GM18951 (cell line): Measurements from ENCODE around the gene IGFBP6.
"Not testable (repeated sequence)": the region's sequence is repeated elsewhere in the genome, so short reads cannot be mapped to it uniquely, and the experiment has no call there.

Source experiments
- POLR2A ChIP-seq: IDR thresholded peaks from 4 replicates; pipeline ENCODE4 v1.6.1; 2011; ENCODE audit warnings: mild to moderate bottlenecking; ENCODE audit not compliant: insufficient read length, insufficient read depth; ENCODE audit errors: extremely low read depth
- in situ Hi-C: fragments of 300-500 bp; cut with MboI; formaldehyde crosslinking; loops from one replicate; pipeline ENCODE4 v1.12.0; 2022; ENCODE audit warnings: low sequenced_read_pairs, mixed read lengths, inconsistent platforms; ENCODE audit not compliant: unreplicated experiment

Gene IGFBP6

DNA sequence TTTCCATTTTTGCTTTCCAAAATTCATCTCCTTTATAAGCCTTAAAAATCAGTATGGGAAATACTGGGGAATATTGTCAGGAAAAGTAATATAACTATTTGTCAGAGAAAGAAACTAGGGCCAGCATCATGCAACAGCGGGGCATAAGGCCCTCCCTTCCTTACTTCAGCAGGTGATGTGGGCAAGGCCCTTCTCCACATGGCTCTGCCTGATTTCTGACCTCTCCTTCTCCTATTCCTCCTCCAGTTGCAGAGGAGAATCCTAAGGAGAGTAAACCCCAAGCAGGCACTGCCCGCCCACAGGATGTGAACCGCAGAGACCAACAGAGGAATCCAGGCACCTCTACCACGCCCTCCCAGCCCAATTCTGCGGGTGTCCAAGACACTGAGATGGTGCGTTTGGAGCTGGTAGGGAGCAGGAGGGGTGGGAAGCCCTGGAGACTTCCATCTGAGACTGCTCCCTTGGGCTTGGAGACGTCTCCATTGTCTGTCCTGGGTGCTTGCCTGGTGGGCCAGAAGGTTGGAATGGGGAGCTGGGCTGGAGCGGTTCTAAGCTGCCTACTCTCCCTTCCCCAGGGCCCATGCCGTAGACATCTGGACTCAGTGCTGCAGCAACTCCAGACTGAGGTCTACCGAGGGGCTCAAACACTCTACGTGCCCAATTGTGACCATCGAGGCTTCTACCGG, 3.1 kb downstream of the IGFBP6 start:
- TF ChIP-seq POLR2A, result no peak
- in situ Hi-C loops, result no loop called here

DNA sequence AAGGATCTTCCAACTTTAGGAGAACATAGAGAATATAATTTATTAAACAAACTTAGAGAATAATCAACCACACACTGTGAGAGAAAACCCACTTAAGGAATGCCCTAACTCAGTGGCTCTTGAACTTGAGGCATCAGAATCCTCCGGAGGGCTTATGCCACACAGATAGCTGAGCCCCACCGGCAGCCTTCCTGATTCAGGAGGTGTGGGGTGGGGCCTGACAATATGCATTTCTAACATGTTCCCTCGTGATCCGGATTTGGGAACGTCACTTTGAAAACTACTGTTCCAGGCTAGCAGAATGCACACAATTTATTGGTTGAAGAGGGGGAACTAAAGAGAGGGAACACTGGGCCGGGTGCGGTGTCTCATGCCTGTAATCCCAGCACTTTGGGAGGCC, 3.8 kb downstream of the IGFBP6 start:
- in situ Hi-C loops, result no loop called here
- TF ChIP-seq POLR2A, result no peak

DNA sequence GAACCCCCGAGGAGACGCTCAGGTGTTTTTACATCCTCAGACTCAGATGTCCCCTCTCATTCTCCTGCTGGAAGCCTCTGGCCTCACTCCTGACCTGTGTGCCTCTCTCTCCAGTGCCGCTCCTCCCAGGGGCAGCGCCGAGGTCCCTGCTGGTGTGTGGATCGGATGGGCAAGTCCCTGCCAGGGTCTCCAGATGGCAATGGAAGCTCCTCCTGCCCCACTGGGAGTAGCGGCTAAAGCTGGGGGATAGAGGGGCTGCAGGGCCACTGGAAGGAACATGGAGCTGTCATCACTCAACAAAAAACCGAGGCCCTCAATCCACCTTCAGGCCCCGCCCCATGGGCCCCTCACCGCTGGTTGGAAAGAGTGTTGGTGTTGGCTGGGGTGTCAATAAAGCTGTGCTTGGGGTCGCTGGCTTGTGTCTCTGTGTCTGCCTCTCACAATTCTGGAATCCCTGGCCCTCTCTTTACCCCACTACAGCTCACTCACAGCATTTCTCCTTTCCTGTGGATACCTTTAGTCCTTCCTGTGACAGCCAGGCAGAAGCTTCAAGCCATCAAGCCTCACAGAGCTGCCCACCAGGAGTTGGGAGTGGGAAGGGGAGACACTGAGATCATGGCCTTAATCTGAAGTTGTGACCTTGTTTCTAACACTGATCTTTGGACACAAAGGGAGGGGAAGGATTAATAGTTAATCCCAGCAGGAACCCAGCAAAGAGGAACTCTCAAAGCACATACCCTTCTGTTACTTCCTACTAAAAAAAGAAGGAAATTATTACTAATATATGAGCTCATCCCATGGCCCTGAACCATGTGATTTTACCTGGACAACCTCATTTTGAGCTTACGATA, 4.7 kb downstream of the IGFBP6 start:
- in situ Hi-C loops, result no loop called here

DNA sequence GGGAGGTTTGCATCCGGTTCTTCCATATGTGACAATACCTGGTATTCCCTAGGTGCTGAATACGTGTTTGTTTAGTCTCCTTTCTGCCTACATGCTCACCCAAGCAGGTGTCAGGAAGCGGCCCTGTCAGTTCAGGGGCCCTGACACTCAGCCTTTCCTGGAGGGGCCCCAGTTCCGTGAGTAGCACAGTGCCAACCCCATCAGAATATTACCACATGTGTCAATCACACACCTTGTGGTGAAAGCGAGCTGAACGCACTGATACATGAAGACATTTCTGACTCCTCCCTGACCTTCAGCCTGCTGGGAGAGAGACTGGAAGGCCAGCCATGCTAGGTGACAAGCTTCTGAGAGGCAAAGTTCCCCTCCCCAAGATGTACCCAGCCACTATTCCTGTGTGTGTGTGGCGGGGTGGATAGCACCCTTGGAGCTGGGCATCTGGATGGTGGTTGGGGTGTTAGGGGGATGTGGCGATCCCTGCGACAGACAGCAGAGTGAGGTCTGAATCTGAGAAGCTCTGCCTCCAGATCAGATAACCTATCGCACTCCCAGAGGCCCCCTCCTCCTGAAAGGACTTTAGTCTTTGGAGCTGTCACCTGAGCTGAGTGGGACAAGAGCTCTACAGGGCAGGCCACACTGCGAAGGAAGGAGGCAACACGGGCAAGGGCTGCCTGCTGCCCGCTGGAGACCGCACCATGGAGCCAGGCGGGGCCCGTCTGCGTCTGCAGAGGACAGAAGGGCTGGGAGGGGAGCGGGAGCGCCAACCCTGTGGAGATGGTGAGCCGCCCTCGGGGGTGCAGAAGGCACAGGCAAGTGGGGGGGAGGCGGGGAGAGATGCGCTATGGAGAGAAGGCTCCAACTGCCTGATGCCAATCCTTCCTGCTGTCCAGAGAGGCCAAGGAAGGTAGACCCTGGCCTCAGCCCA, 5.7 kb downstream of the IGFBP6 start, which contains the start of gene SOAT2:
Gene SOAT2, plus strand, starts transcription at position 604 of the 925 bp plus-strand sequence. Its CDS starts 92 bp downstream, at position 696.
- in situ Hi-C loops, result no loop called here
- TF ChIP-seq POLR2A, result peak; percentile 25

More for the DNA sequence above, 4.7 kb downstream of the IGFBP6 start:
- no peak for TF ChIP-seq POLR2A

DNA sequence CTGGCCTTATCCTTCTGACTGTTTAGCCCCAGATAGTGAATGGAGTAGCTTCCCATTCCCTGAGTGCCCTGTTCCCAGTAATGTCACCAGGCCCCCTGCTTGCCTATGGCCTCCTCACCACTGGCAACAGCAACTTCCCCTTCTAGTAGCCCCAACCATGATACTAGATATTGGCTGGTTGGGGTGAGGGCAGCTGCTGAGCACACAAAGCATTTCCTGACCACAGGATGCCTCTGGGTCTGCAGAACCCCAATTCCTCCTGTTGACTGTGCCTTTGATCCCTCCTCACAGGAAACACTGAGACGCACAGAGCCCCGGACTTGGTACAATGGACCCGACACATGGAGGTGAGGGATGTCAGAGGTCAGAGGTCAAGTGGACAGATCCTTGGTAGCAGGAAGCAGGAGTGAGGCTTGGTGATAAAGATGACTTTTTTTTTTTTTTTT, 6.4 kb downstream of the IGFBP6 start:
- no peak for TF ChIP-seq POLR2A
- in situ Hi-C loops, result no loop called here

DNA sequence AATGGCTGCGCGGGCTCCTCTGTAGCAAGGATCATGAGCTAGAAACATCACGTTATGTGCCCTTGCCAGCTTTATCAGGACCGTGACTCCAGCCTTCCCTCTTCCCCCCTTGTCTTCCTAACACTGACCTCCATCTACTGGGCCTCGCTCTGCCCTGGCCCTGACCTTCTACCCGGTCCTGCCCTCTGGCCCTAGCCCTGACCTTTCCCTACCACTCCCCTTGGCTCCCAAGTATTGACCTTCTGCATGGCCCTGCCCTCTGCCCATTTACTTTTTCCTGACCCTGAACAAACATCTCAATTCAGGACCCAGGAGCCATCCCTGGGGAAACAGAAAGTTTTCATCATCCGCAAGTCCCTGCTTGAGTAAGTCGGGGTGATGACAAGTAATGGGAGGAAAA, 7.8 kb downstream of the IGFBP6 start:
- TF ChIP-seq POLR2A, result no peak
- in situ Hi-C loops, result no loop called here

DNA sequence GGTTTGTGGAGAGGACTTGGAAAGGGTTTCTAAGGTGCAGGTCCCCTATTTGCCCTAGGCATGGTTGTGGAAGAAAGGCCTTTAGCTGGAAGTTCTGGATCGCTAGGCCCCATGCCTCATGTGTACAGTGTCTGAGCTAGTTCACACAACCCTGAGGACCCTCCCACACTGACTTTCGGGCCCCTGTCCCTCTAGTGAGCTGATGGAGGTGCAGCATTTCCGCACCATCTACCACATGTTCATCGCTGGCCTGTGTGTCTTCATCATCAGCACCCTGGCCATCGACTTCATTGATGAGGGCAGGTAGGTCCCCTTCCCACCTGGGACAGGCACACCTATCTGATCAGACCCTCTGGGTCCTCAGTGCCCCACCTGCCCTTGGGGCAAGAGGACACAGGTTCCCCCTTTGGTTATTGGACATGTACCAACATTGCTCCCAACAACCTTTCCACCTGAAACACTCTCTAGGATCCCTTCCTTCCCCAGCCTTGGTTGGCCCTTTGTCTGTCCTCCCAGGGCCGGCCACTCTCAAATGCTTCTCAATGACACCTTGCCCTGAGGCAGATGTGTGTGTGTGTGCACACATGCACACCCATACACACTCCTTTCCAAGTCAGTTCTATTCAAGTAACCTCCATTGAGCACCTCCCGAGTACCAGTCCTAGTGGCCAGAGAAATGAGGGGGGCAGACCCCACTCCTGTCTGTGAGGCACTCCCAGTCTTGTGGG, 8.4 kb downstream of the IGFBP6 start:
- in situ Hi-C loops, result no loop called here
- TF ChIP-seq POLR2A, result no peak

DNA sequence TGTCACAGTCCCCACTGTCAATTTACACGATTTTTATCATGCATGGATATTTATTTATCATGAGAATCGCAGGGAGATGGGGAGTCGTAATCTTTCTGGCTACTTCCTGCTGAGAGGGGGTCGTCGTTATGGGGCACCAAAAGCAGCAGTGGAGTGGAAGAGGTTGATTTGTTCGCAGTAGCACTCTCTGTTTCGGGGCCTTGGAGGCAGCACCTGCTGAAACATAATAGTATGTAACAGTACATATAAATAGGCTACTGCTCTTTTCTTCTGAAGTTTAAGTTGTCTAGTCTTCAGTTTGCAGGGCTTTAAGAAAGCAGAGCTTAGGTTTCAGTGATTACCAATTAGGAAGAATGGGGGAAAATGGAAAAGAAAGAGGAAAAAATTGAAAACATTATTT, 9.7 kb downstream of the IGFBP6 start:
- TF ChIP-seq POLR2A, result no peak
- in situ Hi-C loops, result no loop called here

DNA sequence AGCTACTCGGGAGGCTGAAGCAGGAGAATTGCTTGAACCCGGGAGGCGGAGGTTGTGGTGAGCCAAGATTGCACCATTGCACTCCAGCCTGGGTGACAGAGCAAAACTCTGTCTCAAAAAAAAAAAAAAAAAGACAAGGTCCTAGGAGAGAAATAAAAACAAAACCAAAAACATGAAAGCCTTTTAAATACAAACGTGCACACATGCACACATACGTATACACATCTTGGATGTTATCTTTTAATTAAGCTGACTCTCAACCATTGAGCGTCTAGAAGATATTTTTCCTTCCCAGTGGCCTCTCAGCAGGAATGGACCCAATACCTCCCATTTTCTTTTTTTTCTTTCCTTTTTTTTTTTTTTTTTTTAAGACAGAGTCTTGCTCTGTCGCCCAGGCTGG, 15.0 kb downstream of the IGFBP6 start:
- in situ Hi-C loops, result not testable (repeated sequence)

DNA sequence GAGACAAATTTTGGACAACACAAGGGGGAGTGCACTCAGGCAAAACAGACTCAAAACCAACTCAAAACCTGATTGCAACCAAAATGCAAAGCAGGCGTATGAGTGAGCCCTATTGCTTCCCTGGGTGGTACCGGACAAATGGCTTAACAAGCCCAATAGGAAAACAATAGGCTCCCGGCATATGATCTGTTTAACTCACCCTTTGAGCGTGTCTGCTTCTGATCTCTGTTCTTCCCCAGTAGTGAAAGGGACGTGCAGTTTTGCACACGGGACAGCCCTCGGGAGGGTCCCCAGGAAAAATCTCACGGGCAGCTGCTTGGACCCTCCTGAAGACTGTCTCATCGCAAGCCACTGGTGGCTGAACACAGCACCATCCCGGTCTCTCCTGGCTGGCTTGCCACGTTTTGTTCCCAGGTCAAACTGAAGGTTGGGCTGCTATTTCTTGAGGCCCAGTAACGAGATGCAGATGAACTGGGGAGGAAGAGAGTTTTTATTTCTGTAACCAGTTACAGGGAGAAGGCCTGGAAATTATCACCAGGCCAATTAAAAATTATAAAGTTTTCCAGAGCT, 15.8 kb downstream of the IGFBP6 start:
- in situ Hi-C loops, result no loop called here
- no peak for TF ChIP-seq POLR2A

DNA sequence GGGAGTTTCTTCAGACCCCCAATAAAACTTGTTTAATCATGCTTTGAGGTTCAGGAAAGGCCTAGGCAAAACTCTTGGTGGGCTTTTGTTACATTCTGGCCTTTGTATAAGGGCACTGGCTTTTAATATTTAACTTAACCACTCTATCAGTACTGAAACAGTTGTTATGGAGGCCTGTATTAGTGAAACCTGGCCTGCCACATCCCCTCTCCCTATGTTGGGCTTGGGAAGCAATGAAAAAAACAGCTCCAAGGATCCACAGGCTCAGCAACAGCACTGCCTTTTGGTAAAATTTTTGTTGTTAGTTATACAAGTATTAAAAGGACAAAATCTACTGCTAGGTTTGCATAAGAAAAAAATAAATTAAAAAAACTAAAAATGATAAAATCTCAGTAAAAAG, 16.5 kb downstream of the IGFBP6 start:
- TF ChIP-seq POLR2A, result no peak
- in situ Hi-C loops, result no loop called here

DNA sequence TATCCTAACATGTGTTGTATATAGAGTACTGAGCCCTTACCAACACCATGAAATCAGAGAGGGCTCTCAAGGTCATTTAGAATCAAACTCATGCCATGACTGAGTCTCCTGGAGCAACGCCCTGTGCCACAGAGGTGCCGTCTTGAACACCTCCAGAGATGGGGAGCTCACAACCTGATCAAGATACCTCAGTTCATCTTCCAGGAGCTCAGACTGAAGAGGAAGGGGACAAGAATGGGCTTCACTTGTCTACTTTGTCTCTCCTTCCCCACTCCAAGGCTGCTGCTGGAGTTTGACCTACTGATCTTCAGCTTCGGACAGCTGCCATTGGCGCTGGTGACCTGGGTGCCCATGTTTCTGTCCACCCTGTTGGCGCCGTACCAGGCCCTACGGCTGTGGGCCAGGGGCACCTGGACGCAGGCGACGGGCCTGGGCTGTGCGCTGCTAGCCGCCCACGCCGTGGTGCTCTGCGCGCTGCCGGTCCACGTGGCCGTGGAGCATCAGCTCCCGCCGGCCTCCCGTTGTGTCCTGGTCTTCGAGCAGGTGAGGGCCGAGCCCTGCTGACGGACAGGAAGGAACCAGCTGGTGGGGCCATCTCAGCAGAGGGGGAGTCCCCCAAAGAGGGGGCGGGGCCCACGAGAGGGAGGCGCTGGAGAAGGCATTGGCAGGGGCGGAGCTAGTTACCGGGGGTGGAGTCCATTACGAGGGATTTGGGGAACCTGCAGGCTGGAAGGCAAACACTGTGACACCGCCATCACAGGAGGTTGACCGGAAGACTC, 17.8 kb downstream of the IGFBP6 start:
- no peak for TF ChIP-seq POLR2A
- in situ Hi-C loops, result no loop called here
